Esophagus muscularis mucosa (tissue), 4 donors: ENCODE results near the gene LEMD3. TPM values are rescaled to one million over a fixed set of nuclear protein-coding genes. Genes with fewer than 3 reads are reported as not detected.

Experiments used
- DNase-seq: peaks from one replicate; pipeline ENCODE4 v3.0.0-alpha.2; 2017; ENCODE audit errors: extremely low spot score
- H3K27ac ChIP-seq, 4 donors: fragments of 200-600 bp; sonication (generic); replicated peaks in 1 of 4; 1 replicate in 3 of 4; 2 replicates in 1 of 4; pipeline ENCODE4 v1.5.1; 2016 to 2019; ENCODE audit warnings: mild to moderate bottlenecking in 1 of 4
- H3K27me3 ChIP-seq, 4 donors: fragments of 200-600 bp; sonication (generic); one replicate each; pipeline versions ENCODE4 v1.5.1 to v1.6.0; 2016 to 2019
- H3K36me3 ChIP-seq, 4 donors: fragments of 200-600 bp; sonication (generic); one replicate each; pipeline ENCODE4 v1.5.1; 2016 to 2019
- H3K4me1 ChIP-seq, 4 donors: fragments of 200-600 bp; sonication (generic); one replicate each; pipeline ENCODE4 v1.5.1; 2016 to 2019
- H3K4me3 ChIP-seq, 4 donors: fragments of 200-600 bp; sonication (generic); 1 replicate in 2 of 4; 2 replicates in 2 of 4; pipeline ENCODE4 v1.5.1; 2016 to 2019; ENCODE audit warnings: mild to moderate bottlenecking in 4 of 4, moderate library complexity in 1 of 4
- H3K9me3 ChIP-seq, 4 donors: fragments of 200-600 bp; sonication (generic); 1 replicate in 3 of 4; 2 replicates in 1 of 4; pipeline ENCODE4 v1.5.1; 2016 to 2019
- EP300 ChIP-seq: sonication (generic); formaldehyde crosslinking; IDR thresholded peaks from one replicate; pipeline ENCODE4 v1.6.1; 2017; ENCODE audit warnings: antibody characterized with exemption
- POLR2A ChIP-seq: fragments of 450-650 bp; IDR thresholded peaks from one replicate; pipeline ENCODE4 v1.6.1; 2017; ENCODE audit warnings: antibody characterized with exemption, moderate library complexity, mild to moderate bottlenecking, low read depth
- POLR2AphosphoS5 ChIP-seq, 2 donors: sonication (generic); formaldehyde crosslinking; IDR thresholded peaks; one replicate each; pipeline ENCODE4 v1.6.1; 2017; ENCODE audit warnings: antibody characterized with exemption in 2 of 2
- WGBS: methylation state at CpG from one replicate; pipeline ENCODE4 v1.1.5; 2018; 5-methylcytosine and 5-hydroxymethylcytosine counted together
- intact Hi-C: fragments of 100-400 bp; cut with DNase I; formaldehyde crosslinking; loops from one replicate; pipeline ENCODE4 v1.15.1; 2023
- total RNA-seq, 4 donors: library from RNA; depleted of rRNA; stranded (reverse); fragments of >200 nt; gene quantifications; one replicate each; pipeline versions ENCODE4 v1.1.0 to v1.2.1, GENCODE V29; 2016
- TF ChIP-seq, protein P1 (sequence below), 3 experiments: fragments of 200-600 bp in 2 of 3; fragments of 450-650 bp in 1 of 3; sonication (generic) in 2 of 3; IDR thresholded peaks; one replicate each; pipeline ENCODE4 v1.5.1; 2017 to 2019; ENCODE audit warnings: antibody characterized with exemption in 3 of 3, mild to moderate bottlenecking in 2 of 3, moderate library complexity in 1 of 3

LEMD3 gene
- total RNA-seq, 4 donors from 2014 or later, result 26.6 to 39.0 (median 29.3) TPM

GRCh38 chr12:65123435-65124063 lies 45.8 kb upstream of the LEMD3 start:
- Histone ChIP-seq H3K27ac (no peak overlapping the region), H3K4me3 (no peak overlapping the region), H3K27me3 (peaks cover 8 to 70% (median 19%) of the 10 kb centered on the region in 4 donors), H3K4me1 (peaks cover 8 to 13% (median 11%) of the 10 kb centered on the region in 4 donors), H3K9me3 (no peaks in the 10 kb centered on the region), H3K36me3 (no peaks in the 10 kb centered on the region)
- TF ChIP-seq, protein P1, sequence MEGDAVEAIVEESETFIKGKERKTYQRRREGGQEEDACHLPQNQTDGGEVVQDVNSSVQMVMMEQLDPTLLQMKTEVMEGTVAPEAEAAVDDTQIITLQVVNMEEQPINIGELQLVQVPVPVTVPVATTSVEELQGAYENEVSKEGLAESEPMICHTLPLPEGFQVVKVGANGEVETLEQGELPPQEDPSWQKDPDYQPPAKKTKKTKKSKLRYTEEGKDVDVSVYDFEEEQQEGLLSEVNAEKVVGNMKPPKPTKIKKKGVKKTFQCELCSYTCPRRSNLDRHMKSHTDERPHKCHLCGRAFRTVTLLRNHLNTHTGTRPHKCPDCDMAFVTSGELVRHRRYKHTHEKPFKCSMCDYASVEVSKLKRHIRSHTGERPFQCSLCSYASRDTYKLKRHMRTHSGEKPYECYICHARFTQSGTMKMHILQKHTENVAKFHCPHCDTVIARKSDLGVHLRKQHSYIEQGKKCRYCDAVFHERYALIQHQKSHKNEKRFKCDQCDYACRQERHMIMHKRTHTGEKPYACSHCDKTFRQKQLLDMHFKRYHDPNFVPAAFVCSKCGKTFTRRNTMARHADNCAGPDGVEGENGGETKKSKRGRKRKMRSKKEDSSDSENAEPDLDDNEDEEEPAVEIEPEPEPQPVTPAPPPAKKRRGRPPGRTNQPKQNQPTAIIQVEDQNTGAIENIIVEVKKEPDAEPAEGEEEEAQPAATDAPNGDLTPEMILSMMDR (IDR thresholded peaks at IDR 0.05), result peak; percentile 34 to 54 (median 48)
- no peak for TF ChIP-seq EP300
- 11% methylated on average over 8 of the region's 8 CpGs for WGBS
- intact Hi-C loops, result loop anchor here (10.0 kb wide), 1 partner anchor 229 kb away; no protein-coding TSS in a partner anchor
- no peak for DNase-seq

- H3K9me3 ChIP-seq, result no peaks in the 10 kb centered on the region
- no peak for DNase-seq
- peaks cover 8 to 13% (median 11%) of the 10 kb centered on the region in 4 donors for H3K4me1 ChIP-seq
- H3K36me3 ChIP-seq, result no peaks in the 10 kb centered on the region
- no peak for TF ChIP-seq POLR2AphosphoS5 (IDR thresholded peaks at IDR 0.05)
- TF ChIP-seq, protein P1 (IDR thresholded peaks at IDR 0.05), result no peak
- no peak for TF ChIP-seq EP300
- TF ChIP-seq POLR2A, result no peak
- no peak overlapping the region for H3K27ac ChIP-seq
- intact Hi-C loops, result loop anchor here (10.0 kb wide), 1 partner anchor 230 kb away; no protein-coding TSS in a partner anchor
- H3K27me3 ChIP-seq, result peaks cover 8 to 54% (median 18%) of the 10 kb centered on the region in 4 donors
- no peak overlapping the region for H3K4me3 ChIP-seq
- 50% methylated on average over 1 of the region's 1 CpG for WGBS
Measured at GRCh38 chr12:65125247-65125646, 44.1 kb upstream of the LEMD3 start.

GRCh38 chr12:65125975-65126374 lies 43.4 kb upstream of the LEMD3 start:
- Histone ChIP-seq H3K27ac (no peak overlapping the region), H3K36me3 (no peaks in the 10 kb centered on the region), H3K4me3 (no peak overlapping the region), H3K27me3 (peaks cover 5 to 47% (median 15%) of the 10 kb centered on the region in 4 donors), H3K4me1 (peaks cover 6 to 10% (median 8%) of the 10 kb centered on the region in 4 donors), H3K9me3 (no peaks in the 10 kb centered on the region)
- intact Hi-C loops, result loop anchor here (10.0 kb wide), 1 partner anchor 231 kb away; no protein-coding TSS in a partner anchor
- 68% methylated on average over 2 of the region's 2 CpGs for WGBS
- TF ChIP-seq POLR2A (no peak), POLR2AphosphoS5 (IDR thresholded peaks at IDR 0.05) (no peak), EP300 (no peak)
- TF ChIP-seq, protein P1 (IDR thresholded peaks at IDR 0.05), result no peak
- no peak for DNase-seq

DNA sequence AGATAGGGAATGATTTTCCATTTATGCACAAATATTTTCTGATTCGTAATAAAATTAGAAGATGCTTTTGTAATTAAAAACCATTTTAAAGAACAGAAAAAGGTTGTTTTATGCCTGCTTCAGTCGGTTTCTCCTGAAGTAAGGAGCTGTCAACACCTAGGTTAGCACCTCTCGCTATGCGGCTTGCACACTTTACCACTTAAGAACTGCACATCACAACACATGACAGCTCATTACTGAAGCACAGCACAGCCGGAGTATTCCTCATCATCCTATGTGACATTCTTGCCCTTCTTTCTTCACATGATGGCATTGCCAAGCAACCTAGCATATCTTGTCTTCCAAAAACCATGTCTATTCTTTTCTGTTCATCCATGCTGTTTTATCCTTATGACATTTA lies 42.9 kb upstream of the LEMD3 start:
- intact Hi-C loops, result loop anchor here (10.0 kb wide), 1 partner anchor 232 kb away; no protein-coding TSS in a partner anchor
- WGBS, result 73% methylated on average over 5 of the region's 5 CpGs
- peaks cover under 1 to 5% (median 2%) of the 10 kb centered on the region in 4 donors for H3K4me1 ChIP-seq
- no peaks in the 10 kb centered on the region for H3K9me3 ChIP-seq
- peaks cover 0 to 42% (median 11%) of the 10 kb centered on the region in 4 donors for H3K27me3 ChIP-seq
- TF ChIP-seq, protein P1 (IDR thresholded peaks at IDR 0.05), result no peak
- TF ChIP-seq POLR2A, result no peak
- TF ChIP-seq POLR2AphosphoS5 (IDR thresholded peaks at IDR 0.05), result no peak
- no peak for TF ChIP-seq EP300
- no peaks in the 10 kb centered on the region for H3K36me3 ChIP-seq
- no peak overlapping the region for H3K27ac ChIP-seq
- no peak for DNase-seq
- H3K4me3 ChIP-seq, result no peak overlapping the region
